ENCODE data around the gene WNT9A. TPM values are rescaled to one million over a fixed set of nuclear protein-coding genes. Genes with fewer than 3 reads are reported as not detected.

WNT9A gene
- polyA plus RNA-seq, 1 donor from 2014 or later, result 0.57 TPM

GRCh38 chr1:227870366-227870765 lies 77.4 kb downstream of the WNT9A start:
- Histone ChIP-seq H3K27me3 (ENCODE audit: insufficient read depth, low read depth, low read length) (no peaks in the 10 kb centered on the region), H3K4me3 (ENCODE audit: low read length) (no peak overlapping the region), H3K36me3 (ENCODE audit: insufficient read depth, low read length) (no peaks in the 10 kb centered on the region), H3K27ac (ENCODE audit: low read length) (no peak overlapping the region), H4K20me1 (ENCODE audit: insufficient read depth) (no peaks in the 10 kb centered on the region), H3K9me3 (ENCODE audit: low read length) (no peaks in the 10 kb centered on the region), H2AFZ (ENCODE audit: low read depth, low read length) (no peak overlapping the region), H3K79me2 (replicated peaks; ENCODE audit: insufficient read depth, low read length) (no peaks in the 10 kb centered on the region), H3K4me2 (ENCODE audit: low read length) (no peak overlapping the region), H3K9me2 (ENCODE audit: insufficient read depth, low read length) (no peaks in the 10 kb centered on the region), H3F3A (ENCODE audit: insufficient read depth, low read length, poor library complexity, severe bottlenecking) (no peaks in the 10 kb centered on the region), H3K9ac (ENCODE audit: low read length) (no peak overlapping the region)
- no peak for TF ChIP-seq MXI1 (conservative IDR thresholded peaks at IDR 0.05; ENCODE audit: poor library complexity, severe bottlenecking)
- TF ChIP-seq EZH2 (IDR thresholded peaks at IDR 0.05; ENCODE audit: borderline replicate concordance, insufficient read depth, low read length, poor library complexity, severe bottlenecking), result no peak
- no peak for TF ChIP-seq CTCF (IDR thresholded peaks at IDR 0.05; ENCODE audit: poor library complexity, severe bottlenecking)

- Histone ChIP-seq H3K27ac (ENCODE audit: low read length) (no peak overlapping the region), H3K4me3 (ENCODE audit: low read length) (no peak overlapping the region), H4K20me1 (ENCODE audit: insufficient read depth) (no peaks in the 10 kb centered on the region), H3K36me3 (ENCODE audit: insufficient read depth, low read length) (no peaks in the 10 kb centered on the region), H3K79me2 (replicated peaks; ENCODE audit: insufficient read depth, low read length) (no peaks in the 10 kb centered on the region), H3K4me2 (ENCODE audit: low read length) (no peak overlapping the region), H3K27me3 (ENCODE audit: insufficient read depth, low read depth, low read length) (no peaks in the 10 kb centered on the region), H2AFZ (ENCODE audit: low read depth, low read length) (no peak overlapping the region), H3K9me3 (ENCODE audit: low read length) (no peaks in the 10 kb centered on the region), H3K9me2 (ENCODE audit: insufficient read depth, low read length) (no peaks in the 10 kb centered on the region), H3F3A (ENCODE audit: insufficient read depth, low read length, poor library complexity, severe bottlenecking) (no peaks in the 10 kb centered on the region), H3K9ac (ENCODE audit: low read length) (no peak overlapping the region)
- no peak for TF ChIP-seq EP300 (conservative IDR thresholded peaks at IDR 0.05; ENCODE audit: poor library complexity, severe bottlenecking)
- TF ChIP-seq POLR2AphosphoS5 (IDR thresholded peaks at IDR 0.05), result no peak
- TF ChIP-seq TAF1 (IDR thresholded peaks at IDR 0.05; ENCODE audit: low read depth), result no peak
- no peak for TF ChIP-seq RAD21 (conservative IDR thresholded peaks at IDR 0.05)
- no peak for TF ChIP-seq MXI1 (conservative IDR thresholded peaks at IDR 0.05; ENCODE audit: poor library complexity, severe bottlenecking)
- TF ChIP-seq EZH2 (IDR thresholded peaks at IDR 0.05; ENCODE audit: borderline replicate concordance, insufficient read depth, low read length, poor library complexity, severe bottlenecking), result no peak
- TF ChIP-seq SMC3 (conservative IDR thresholded peaks at IDR 0.05; ENCODE audit: poor library complexity), result no peak
Measured at GRCh38 chr1:227869851-227870305, 77.9 kb downstream of the WNT9A start.

GRCh38 chr1:227869279-227869842 lies 78.4 kb downstream of the WNT9A start:
- H3K79me2 ChIP-seq (replicated peaks; ENCODE audit: insufficient read depth, low read length), result no peaks in the 10 kb centered on the region
- H3K9me3 ChIP-seq (ENCODE audit: low read length), result no peaks in the 10 kb centered on the region
- H3K4me2 ChIP-seq (ENCODE audit: low read length), result no peak overlapping the region
- H3K27me3 ChIP-seq (ENCODE audit: insufficient read depth, low read depth, low read length), result no peaks in the 10 kb centered on the region
- no peak overlapping the region for H3K9ac ChIP-seq (ENCODE audit: low read length)
- no peaks in the 10 kb centered on the region for H3K9me2 ChIP-seq (ENCODE audit: insufficient read depth, low read length)
- no peaks in the 10 kb centered on the region for H3F3A ChIP-seq (ENCODE audit: insufficient read depth, low read length, poor library complexity, severe bottlenecking)
- H3K4me3 ChIP-seq (ENCODE audit: low read length), result no peak overlapping the region
- no peaks in the 10 kb centered on the region for H3K36me3 ChIP-seq (ENCODE audit: insufficient read depth, low read length)
- no peaks in the 10 kb centered on the region for H4K20me1 ChIP-seq (ENCODE audit: insufficient read depth)
- H3K27ac ChIP-seq (ENCODE audit: low read length), result no peak overlapping the region
- TF ChIP-seq POLR2AphosphoS5 (IDR thresholded peaks at IDR 0.05) (no peak), CTCF (IDR thresholded peaks at IDR 0.05; ENCODE audit: poor library complexity, severe bottlenecking) (no peak), MXI1 (conservative IDR thresholded peaks at IDR 0.05; ENCODE audit: poor library complexity, severe bottlenecking) (no peak)
- no peak overlapping the region for H2AFZ ChIP-seq (ENCODE audit: low read depth, low read length)

Small RNAs within 50 kb of the gene (small RNA-seq; reads per million reads assigned to genes)
- gene MIR5008, result 0 to 0.42 (median 0.26) reads per million in 3 experiments
- 0 reads per million in 3 experiments for gene SEPT14P17

Other genes starting within 250 kb of the WNT9A start
- gene JMJD4, start 212.6 kb downstream of the WNT9A start, polyA plus RNA-seq, result 17.2 and 20.4 TPM in 2 replicates
- 56.0 and 60.4 TPM in 2 replicates for gene SNAP47, start 212.5 kb downstream of the WNT9A start, polyA plus RNA-seq
- gene PRSS38, start 132.3 kb downstream of the WNT9A start, polyA plus RNA-seq, result not detected in 2 replicates
- 0.14 TPM in 1 of 2 replicates, not detected in the other for gene WNT3A, start 59.1 kb upstream of the WNT9A start, polyA plus RNA-seq
- gene ARF1, start 134.8 kb upstream of the WNT9A start, polyA plus RNA-seq, result 168 and 202 TPM in 2 replicates
- 32.8 and 37.5 TPM in 2 replicates for gene C1orf35, start 155.4 kb upstream of the WNT9A start, polyA plus RNA-seq
- gene MRPL55, start 161.4 kb upstream of the WNT9A start, polyA plus RNA-seq, result 168 and 178 TPM in 2 replicates
- 502 and 527 TPM in 2 replicates for gene GUK1, start 192.3 kb upstream of the WNT9A start, polyA plus RNA-seq
- gene GJC2, start 202.0 kb upstream of the WNT9A start, polyA plus RNA-seq, result 1.7 and 2.3 TPM in 2 replicates
- gene IBA57, start 217.9 kb upstream of the WNT9A start, polyA plus RNA-seq, result 5.5 TPM in 2 replicates

All from neural cell (in vitro differentiated cells).